ENCODE results near the gene PLEKHF1.

The PLEKHF1 gene

GRCh38 chr19:29680447-29680846 lies 15.2 kb downstream of the PLEKHF1 start:
- DNase-seq: peak; percentile 82

- DNase-seq: no peak
Observed at GRCh38 chr19:29680937-29681336, 15.7 kb downstream of the PLEKHF1 start.

DNA sequence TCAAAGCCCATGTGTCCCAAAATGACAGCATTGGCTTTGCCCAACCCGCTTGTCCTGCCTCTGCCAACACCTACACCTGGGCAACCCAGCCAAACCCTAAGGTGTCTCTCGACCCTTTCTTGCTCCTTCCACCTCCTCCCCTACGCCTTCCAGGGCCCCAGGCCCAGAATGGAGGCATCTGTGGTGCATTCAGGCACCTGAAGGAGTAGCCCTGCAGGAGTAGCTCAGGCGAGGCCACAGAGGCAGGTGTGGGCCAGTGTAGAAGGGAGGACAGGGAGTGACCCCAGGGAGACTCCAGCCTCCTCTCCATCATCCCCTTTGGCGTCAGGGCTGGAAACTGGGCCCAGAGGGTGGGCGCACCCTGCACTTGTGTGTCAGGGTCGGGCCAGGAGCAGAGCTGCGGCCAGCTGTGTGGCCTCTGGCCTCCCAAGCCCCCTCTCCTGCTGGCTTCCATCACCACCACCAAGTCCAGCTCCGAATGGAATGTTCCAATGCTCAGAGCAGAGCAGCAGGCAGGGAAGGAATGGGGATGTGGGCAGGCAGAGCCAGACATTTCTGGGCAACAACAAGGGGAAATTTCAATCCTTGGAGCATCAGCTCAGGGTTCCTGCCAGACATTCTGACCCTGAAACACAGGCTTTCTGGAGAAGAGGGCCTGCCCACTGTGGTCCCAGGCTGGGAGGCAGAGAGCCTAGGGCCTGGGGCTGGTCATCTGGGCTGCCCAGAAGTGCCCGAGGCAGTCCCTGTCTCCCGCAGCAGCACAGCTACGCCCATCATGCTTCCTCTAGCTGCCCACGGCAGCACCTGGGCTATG lies 16.4 kb downstream of the PLEKHF1 start:
- no peak for DNase-seq

- DNase-seq: no peak
Observed at GRCh38 chr19:29682236-29682895, 17.1 kb downstream of the PLEKHF1 start.

DNA sequence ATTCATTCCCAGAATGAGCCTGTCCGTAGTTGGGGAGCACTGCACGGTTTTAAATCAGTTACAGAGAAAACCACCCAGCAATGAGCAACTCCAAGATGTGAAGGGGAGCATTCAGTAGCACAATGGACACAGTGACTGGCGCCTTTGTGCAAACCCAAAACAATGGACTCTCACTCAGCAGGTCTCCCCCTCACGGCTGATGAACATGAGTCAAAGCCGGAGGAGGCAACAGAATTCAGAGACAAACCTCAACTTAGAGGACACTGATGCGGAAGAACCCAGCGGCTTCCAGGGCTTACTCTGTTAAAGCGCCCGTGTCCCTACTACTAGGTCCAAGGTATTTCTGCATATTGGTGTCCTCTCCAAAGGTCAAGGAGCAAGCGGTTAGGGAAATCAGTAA lies 17.7 kb downstream of the PLEKHF1 start:
- no peak for DNase-seq

- no peak for DNase-seq
Observed at GRCh38 chr19:29685326-29685725, 20.1 kb downstream of the PLEKHF1 start.

DNA sequence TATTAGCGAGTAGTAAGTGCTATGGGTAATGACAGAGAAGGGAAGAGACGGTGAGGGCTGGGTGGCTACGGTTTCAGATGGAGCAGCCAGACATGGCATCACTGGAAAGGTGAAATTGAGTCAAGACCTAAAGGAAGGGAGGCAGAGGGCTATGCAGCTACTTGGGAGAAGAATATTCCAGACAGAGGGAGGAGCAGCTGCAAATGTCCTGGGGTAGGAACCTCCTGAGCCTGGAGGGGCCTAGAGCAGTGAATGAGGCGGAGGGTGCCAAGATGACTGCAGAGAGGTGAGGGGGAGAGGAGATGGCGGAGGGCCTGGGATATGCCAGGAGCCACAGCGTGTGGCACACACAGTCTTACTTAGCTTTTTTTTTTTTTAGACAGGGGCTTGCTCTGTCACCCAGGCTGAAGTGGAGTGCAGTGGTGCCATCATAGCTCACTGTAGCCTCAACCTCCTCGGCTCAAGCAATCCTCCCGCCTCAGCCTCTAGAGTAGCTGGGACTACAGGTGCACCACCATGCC lies 21.1 kb downstream of the PLEKHF1 start:
- DNase-seq: no peak

- DNase-seq: peak; percentile 71
Observed at GRCh38 chr19:29687244-29687896, 22.1 kb downstream of the PLEKHF1 start.

DNA sequence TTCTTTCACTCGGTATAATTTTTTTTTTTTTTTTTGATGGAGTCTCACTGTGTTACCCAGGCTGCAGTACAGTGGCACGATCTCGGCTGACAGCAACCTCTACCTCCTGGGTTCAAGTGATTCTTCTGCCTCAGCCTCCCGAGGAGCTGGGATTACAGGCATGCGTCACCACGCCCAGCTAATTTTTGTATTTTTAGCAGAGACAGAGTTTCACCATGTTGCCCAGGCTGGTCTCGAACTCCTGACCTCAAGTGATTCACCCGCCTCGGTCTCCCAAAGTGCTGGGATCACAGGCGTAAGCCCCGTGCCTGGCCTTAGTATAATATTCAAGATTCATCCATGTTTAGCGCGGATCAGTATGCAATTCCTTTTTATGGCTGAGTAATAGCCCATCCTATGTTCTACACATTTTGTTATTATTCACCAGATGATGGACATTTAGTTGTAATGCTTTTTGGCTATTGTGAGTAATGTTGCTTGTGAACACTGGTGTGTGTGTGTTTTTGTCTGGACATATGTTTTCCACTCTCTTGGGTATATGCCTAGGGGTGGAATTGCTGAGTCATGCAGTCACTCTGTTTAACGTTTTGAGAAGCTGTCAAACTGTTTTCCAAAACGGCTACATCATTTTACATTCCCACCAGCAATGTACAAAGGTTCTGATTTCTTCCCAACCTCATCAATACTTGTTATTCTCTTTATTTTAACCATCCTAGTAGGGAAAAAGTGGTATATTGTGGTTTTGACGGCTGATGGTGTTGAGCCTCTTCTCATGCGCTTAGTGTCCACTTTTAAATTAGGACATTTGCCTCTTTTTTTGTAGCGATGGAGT lies 22.9 kb downstream of the PLEKHF1 start:
- no peak for DNase-seq

GRCh38 chr19:29690842-29691241 lies 25.6 kb downstream of the PLEKHF1 start:
- peak; percentile 66 for DNase-seq

GRCh38 chr19:29694161-29694560 lies 28.9 kb downstream of the PLEKHF1 start:
- no peak for DNase-seq

DNA sequence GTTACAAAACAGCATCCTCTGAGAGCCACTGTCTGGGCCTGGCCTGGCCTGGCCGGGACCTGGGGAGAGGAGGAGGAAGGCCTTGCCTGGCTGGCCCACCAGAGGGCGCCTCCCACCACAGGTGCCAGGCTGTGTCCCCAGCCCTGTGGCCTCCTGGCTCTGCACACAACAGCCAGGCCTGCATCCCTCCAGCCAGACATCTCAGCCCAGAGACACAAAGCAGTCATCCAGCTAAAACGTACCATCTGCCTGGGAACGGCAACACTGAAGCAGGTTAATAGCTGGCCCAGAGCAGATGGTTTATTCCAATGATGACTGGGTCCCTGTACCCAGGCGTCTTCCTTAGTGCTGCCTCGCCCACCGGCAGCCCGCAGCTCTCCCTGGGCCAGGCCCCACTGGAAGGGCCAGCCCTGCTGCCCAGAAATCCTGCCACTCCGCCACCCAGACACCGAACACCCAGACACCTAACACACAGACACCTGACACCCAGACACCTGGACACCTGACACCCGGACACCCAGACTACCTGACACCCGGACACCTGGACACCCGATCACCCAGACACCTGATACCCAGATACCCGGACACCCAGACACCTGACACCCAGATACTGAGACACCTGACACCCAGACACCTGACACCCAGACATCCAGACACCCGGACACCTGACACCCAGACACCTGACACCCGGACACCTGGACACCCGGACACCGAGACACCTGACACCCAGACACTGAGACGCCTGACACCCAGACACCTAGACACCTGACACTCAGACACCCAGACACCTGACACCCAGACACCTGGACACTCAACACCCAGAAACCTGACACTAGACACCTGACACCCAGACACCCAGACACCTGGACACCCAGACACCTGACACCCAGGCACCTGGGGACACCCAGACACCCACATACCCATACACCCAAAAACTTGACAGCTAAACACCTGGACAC lies 29.7 kb downstream of the PLEKHF1 start:
- DNase-seq: peak; percentile 85

GRCh38 chr19:29695765-29696564 lies 30.7 kb downstream of the PLEKHF1 start:
- DNase-seq: no peak

GRCh38 chr19:29696565-29696846 lies 31.2 kb downstream of the PLEKHF1 start:
- DNase-seq: no peak

DNA sequence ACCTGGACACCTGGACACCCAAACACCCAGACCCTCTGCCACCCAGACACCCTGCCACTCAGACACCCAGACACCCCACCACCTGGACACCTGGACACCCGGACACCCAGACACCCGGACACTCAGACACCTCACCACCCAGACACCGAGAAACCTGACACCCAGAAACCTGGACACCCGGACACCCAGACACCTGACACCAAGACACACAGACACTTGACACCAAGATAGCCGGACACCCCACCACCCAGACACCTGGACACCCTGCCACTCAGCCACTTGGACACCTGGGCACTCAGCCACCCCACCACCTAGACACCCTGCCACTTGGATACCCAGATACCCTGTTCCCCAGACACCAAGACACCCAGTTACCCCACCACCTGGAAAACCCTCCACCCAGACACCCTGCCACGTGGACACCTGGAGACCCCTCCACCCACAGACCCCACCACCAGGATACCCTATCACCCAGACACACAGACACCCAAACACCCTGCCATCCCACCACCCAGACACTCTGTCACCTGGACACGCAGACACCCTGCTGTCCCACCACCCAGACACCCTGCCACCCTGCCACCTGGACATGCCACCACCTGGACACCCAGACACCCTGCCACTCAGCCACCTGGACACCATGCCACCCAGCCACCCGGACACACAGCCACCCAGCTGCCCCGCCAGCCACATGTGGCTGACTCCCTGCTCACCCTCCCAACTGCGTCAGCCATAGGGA lies 32.4 kb downstream of the PLEKHF1 start:
- no peak for DNase-seq

GRCh38 chr19:29699861-29700260 lies 34.6 kb downstream of the PLEKHF1 start:
- DNase-seq: no peak

DNA sequence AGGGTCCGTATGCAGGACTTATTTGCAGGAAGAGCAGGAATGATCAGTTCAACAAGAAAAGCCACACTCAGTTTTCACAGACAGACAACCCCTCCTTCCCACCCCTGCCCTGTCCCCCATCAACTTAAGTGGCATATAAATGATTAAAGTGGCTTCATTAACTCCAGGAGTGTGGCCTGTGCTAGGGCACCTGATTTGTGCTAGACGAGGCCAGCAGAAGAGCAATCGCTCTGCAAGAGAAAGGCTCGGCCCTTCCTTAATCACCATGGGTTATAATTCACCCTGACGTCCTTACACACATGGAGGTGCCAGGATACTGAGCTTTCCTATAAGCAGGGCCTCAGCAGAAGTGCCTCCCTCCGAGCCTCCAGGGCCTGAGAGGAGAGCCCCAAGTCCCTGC lies 35.2 kb downstream of the PLEKHF1 start:
- DNase-seq: no peak

DNA sequence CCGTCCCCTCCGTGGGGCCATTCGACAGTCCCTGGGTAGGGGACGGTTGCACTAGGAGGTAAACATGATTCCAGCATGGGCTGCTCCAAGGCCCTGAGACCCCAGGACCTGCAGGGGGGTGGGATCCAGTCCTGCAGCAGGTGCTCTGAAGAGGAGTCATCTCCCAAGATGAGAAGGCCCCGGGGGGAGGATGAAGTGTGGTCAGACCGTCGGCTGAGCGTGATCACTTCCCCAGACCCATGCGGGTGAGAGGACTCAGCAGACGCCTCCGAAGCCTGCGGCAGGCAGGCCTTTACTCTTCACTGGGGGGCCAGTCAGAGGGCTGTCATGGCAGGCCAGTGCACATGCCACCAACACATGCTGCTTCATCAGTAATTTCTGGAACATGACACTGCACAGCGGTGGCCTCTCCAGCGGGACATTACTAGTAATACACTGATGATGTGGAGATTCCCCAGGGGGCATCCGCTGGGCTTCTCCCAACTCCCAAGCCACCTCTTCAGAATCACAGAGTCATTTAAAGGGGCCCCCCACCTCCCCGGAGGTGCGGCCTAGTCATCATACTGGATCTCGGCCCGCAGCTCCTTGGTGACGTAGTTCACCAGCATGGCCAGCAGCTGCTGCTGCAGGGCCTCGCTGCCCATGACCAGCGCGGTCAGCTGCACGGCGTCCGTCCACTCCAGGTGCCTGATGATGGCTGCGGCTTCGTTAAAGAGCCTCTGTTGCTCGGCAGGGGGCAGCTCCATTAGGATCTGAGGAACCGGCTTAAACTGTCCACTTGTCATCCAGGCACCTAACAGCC lies 37.1 kb downstream of the PLEKHF1 start:
- DNase-seq: no peak

DNA sequence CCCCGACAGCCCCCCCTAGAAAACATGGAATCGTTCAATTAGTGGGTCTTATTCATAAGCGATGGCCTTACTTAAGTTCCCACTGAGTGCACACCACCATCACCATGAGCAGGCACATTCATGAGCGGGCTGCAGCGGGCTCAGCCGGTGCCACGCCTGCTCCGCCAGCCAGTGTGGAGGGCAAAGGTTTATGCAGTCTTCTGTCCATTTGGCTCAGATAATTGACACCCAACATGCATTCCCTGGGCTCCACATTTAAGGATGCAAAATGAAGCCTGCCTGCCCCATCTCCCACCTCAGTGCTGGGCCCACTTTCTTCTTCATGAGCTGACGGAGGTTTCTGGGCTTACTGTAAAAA lies 37.7 kb downstream of the PLEKHF1 start:
- DNase-seq: no peak
